Activated CD4-positive, alpha-beta memory T cell treated with anti-CD3 and anti-CD28 coated beads for 36 hours (primary cell): ENCODE measurements around the gene TCERG1L. TPM values are rescaled to one million over a fixed set of nuclear protein-coding genes. Genes with fewer than 3 reads are reported as not detected.

Source experiments
- CTCF ChIA-PET: fragments of 350-600 bp; sonication (Branson Sonifier 250); formaldehyde crosslinking; loops from one replicate; lab custom pipeline; 2021; ENCODE audit warnings: antibody characterized with exemption, inconsistent platforms; lab: Charles Lee
- POLR2A ChIA-PET: fragments of 350-600 bp; sonication (Branson Sonifier 250); formaldehyde crosslinking; loops from one replicate; lab custom pipeline; 2021; ENCODE audit warnings: antibody characterized with exemption; lab: Charles Lee
- DNase-seq: peaks from one replicate; pipeline ENCODE4 v3.0.0-alpha.2; 2020
- H3K27ac Mint-ChIP-seq: one replicate; pipeline ENCODE4 v1.8.0; 2021; ENCODE audit warnings: mixed read lengths
- H3K27me3 Mint-ChIP-seq: one replicate; pipeline ENCODE4 v1.8.0; 2021; ENCODE audit warnings: mixed read lengths
- H3K36me3 Mint-ChIP-seq: one replicate; pipeline ENCODE4 v1.8.0; 2021; ENCODE audit warnings: mixed read lengths
- H3K4me1 Mint-ChIP-seq: one replicate; pipeline ENCODE4 v1.8.0; 2021; ENCODE audit warnings: low read depth, mixed read lengths
- H3K4me3 Mint-ChIP-seq: one replicate; pipeline ENCODE4 v1.8.0; 2021; ENCODE audit warnings: mild to moderate bottlenecking, mixed read lengths
- H3K9me3 Mint-ChIP-seq: one replicate; pipeline ENCODE4 v1.8.0; 2021; ENCODE audit warnings: mixed read lengths
- intact Hi-C: fragments of 100-400 bp; cut with micrococcal nuclease; formaldehyde crosslinking; loops from one replicate; pipeline ENCODE4 v1.15.1; 2023
- total RNA-seq, 2 experiments: library from RNA; stranded (reverse); gene quantifications; one replicate each; pipeline ENCODE4 v1.2.3, GENCODE V29; 2021

Gene TCERG1L, protein sequence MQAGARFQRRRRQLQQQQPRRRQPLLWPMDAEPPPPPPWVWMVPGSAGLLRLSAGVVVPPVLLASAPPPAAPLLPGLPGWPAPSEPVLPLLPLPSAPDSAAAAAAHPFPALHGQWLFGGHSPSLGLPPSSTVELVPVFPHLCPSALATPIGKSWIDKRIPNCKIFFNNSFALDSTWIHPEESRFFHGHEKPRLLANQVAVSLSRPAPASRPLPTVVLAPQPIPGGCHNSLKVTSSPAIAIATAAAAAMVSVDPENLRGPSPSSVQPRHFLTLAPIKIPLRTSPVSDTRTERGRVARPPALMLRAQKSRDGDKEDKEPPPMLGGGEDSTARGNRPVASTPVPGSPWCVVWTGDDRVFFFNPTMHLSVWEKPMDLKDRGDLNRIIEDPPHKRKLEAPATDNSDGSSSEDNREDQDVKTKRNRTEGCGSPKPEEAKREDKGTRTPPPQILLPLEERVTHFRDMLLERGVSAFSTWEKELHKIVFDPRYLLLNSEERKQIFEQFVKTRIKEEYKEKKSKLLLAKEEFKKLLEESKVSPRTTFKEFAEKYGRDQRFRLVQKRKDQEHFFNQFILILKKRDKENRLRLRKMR
- total RNA-seq: not detected

DNA sequence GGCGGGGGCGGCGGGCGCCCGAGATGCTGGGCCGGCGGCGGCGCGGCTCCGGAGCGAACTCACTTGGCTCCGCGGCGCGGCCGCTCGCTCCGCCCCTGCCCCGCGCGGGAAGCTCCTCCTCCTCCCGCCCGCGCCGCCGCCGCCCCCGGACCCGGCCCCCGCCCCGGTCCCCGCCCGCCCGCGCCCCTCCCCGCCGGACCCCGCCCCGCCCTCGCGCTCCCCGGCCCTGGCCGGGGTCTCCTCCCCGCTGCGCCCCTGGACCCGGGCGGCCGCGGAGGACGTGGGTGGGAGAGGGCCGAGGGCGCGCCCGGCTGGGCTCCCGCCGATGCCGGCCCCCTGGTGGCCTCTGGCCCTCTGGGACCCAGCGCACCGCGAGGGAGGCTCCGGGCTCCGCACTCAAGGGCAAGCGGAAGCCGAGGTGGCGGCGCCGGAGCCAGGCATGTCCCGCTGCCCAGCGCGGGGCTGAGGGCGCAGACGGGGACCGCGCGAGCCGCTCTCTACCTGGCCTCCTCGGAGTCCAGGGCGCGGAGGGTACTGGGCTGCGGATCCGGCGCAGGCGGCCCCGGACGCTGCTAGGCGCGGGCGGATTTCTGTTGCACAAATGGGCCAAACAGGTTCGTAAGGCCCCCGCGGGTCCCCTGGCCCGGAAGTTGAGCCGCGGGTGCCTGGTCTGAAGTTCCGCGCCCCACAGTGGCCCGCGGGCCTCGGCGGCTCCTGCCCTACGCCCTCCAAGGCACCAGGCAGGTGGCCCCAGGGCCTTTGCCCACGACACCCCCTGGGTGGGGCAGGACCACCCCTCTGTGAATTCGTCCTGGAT lies at the start of gene TCERG1L:
TSS of gene TCERG1L (minus strand) at position 61 of the 817 bp plus-strand sequence. CDS start 86 bp downstream, outside the sequence.
- intact Hi-C loops: no loop called here
- no peak within 1 kb of the TSS for H3K4me3 Mint-ChIP-seq
- peaks cover 9% of the 10 kb centered on the region for H3K4me1 Mint-ChIP-seq
- H3K36me3 Mint-ChIP-seq: no peaks in the 10 kb centered on the region
- ChIA-PET POLR2A (no interaction called here), CTCF (no interaction called here)
- H3K27ac Mint-ChIP-seq: no peak within 1 kb of the TSS
- H3K27me3 Mint-ChIP-seq: peaks cover 44% of the 10 kb centered on the region
- no peaks in the 10 kb centered on the region for H3K9me3 Mint-ChIP-seq
- DNase-seq: no peak

DNA sequence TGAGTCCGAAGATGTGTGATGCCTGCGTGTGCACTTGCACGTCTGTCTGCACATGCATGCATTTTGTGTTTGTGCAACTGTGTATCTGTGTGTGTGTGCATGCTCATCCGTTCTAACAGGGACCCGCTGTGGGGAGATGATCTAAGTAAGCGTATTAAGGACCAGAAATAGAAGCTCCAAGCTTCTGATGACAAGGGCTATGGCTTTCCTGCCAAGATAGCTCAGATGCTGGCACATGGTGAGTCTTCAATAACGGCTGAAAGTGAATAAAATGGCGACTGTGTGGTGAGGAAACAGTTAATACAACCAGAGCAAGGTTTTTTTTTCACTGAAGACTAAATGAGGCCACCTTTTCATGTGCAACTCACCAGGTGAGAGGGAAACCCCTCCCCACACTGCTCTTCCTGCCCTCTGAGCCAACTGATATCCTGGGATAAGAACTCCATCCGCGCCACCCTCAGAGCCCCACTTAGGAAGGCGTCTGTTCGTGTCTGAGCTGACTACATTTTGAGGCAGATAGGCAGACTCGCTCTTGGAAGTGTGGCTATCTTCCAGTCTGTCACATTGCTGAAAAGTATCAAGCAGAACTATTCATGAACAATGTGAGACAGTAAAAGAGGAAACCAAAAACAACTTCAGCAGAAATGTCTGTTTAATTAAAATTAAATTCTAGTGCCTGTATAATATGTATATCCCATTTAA lies 47.4 kb upstream of the TCERG1L start:
- POLR2A ChIA-PET: no interaction called here
- peaks cover 12% of the 10 kb centered on the region for H3K9me3 Mint-ChIP-seq
- no peak for DNase-seq
- no peaks in the 10 kb centered on the region for H3K27me3 Mint-ChIP-seq
- no peaks in the 10 kb centered on the region for H3K4me1 Mint-ChIP-seq
- no peak overlapping the region for H3K4me3 Mint-ChIP-seq
- H3K27ac Mint-ChIP-seq: no peak overlapping the region
- H3K36me3 Mint-ChIP-seq: no peaks in the 10 kb centered on the region
- intact Hi-C loops: no loop called here
- CTCF ChIA-PET: no interaction called here

DNA sequence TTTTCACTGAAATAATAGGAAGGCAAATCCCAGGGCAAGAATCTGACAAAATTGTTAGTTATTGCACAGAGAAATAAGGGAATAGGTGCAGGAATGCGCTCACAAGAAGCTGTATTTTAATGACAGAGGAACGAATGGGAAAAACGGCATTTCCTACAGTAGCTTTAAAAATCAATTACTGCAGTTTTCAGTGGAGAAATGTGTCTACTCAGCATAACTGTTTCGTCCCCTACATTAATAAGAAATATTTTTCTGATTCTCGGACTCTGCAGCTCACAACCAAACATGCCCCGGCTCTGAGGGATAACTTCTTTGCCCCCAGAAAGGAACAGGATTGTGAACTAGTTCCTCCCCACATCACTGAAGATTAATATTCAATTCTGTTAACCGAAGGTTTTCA lies 44.9 kb upstream of the TCERG1L start:
- H3K36me3 Mint-ChIP-seq: no peaks in the 10 kb centered on the region
- intact Hi-C loops: no loop called here
- CTCF ChIA-PET: no interaction called here
- peaks cover 8% of the 10 kb centered on the region for H3K9me3 Mint-ChIP-seq
- DNase-seq: no peak
- no peaks in the 10 kb centered on the region for H3K4me1 Mint-ChIP-seq
- H3K27ac Mint-ChIP-seq: no peak overlapping the region
- no peak overlapping the region for H3K4me3 Mint-ChIP-seq
- POLR2A ChIA-PET: no interaction called here
- H3K27me3 Mint-ChIP-seq: no peaks in the 10 kb centered on the region

DNA sequence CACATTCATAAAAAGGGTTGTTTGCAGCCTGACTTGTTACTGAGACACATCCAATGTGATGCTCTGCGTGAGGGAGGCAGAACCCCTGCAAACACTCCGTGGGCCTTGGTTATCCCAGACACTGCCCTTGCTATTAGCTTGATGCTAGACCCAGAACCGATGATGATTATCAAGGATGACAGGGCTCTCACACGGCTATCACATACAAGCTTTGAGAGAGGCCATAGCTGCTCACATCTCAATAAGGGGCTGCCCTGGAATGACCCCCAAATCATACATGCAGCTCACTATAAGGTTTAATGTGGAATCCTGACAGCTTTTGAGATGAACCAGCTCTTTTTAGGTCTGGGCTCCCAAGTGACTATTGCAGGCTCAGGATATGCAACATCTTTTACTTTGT lies 44.4 kb upstream of the TCERG1L start:
- H3K4me1 Mint-ChIP-seq: no peaks in the 10 kb centered on the region
- no peaks in the 10 kb centered on the region for H3K27me3 Mint-ChIP-seq
- no peak overlapping the region for H3K27ac Mint-ChIP-seq
- H3K36me3 Mint-ChIP-seq: no peaks in the 10 kb centered on the region
- no peak overlapping the region for H3K4me3 Mint-ChIP-seq
- ChIA-PET CTCF (no interaction called here), POLR2A (no interaction called here)
- intact Hi-C loops: no loop called here
- no peak for DNase-seq
- H3K9me3 Mint-ChIP-seq: peaks cover 8% of the 10 kb centered on the region

DNA sequence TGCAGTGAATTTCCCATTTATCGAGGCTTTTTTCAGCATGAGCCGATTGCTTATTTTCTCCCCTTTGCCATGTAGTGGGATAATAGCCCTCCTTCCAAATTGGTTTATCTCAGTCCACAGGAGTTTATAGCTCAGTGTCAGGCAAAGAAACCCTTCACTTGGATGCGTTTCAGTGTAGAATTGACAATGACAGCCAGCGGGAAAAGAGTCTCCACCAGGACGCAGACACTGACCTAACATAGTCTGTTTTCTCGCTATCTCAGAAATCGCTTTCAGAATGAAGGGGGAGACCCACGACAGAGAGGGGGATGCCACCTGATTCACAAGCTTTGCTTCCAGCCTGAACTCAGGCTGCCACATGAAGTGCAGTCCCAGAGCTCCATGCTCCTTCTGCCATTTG lies 43.5 kb upstream of the TCERG1L start:
- ChIA-PET CTCF (no interaction called here), POLR2A (no interaction called here)
- DNase-seq: no peak
- no peaks in the 10 kb centered on the region for H3K36me3 Mint-ChIP-seq
- peaks cover 2% of the 10 kb centered on the region for H3K9me3 Mint-ChIP-seq
- no peak overlapping the region for H3K27ac Mint-ChIP-seq
- no peaks in the 10 kb centered on the region for H3K4me1 Mint-ChIP-seq
- no peaks in the 10 kb centered on the region for H3K27me3 Mint-ChIP-seq
- intact Hi-C loops: no loop called here
- no peak overlapping the region for H3K4me3 Mint-ChIP-seq

DNA sequence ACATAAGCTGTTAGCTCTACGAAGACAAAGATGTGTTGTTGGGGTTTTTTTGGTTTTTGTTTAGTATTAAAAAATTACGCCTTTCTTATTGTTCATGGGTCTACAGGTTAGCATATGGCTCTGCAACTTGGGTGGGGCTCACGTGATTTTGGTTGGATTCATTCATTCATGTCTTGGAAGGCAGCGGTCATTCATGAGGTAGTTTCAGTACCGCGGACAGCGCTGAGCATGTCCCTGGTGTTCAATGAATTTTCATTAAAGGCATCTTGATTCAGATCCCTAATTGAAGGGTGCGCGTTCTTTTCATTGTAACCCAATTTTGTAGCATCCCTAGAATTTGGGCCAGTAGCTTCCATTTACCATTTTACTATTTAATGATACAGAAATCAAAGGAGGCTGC lies 42.9 kb upstream of the TCERG1L start:
- CTCF ChIA-PET: no interaction called here
- intact Hi-C loops: no loop called here
- POLR2A ChIA-PET: no interaction called here
- Mint-ChIP-seq H3K9me3 (no peaks in the 10 kb centered on the region), H3K27me3 (no peaks in the 10 kb centered on the region), H3K4me3 (no peak overlapping the region), H3K36me3 (no peaks in the 10 kb centered on the region), H3K4me1 (no peaks in the 10 kb centered on the region), H3K27ac (no peak overlapping the region)
- no peak for DNase-seq

DNA sequence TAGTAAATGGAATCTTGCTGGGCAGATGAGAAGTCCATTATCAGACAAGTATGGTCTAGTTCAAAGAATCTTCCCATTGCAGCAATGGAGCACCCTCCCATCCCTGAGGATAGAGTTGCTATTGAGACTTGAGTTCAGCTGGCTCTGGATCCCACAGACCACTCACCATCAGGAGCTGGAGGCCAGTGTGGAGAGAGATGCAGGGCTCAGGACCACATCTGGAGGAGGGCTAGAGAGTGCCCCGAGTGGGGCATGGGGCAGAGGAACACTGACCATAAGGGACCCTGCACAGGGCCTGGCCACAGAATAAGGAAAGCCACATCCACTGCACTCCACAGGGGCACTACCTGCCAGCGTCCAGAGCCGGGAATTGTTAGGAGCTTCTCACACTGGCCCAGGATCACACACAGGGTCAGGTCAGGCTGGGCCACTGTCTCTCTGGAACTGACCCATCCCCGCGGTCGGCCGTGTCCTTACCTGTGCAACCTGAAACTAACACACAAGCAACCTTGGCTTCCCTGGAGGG lies 41.3 kb upstream of the TCERG1L start:
- Mint-ChIP-seq H3K9me3 (no peaks in the 10 kb centered on the region), H3K27ac (no peak overlapping the region), H3K4me3 (no peak overlapping the region), H3K36me3 (no peaks in the 10 kb centered on the region), H3K4me1 (no peaks in the 10 kb centered on the region), H3K27me3 (no peaks in the 10 kb centered on the region)
- ChIA-PET POLR2A (no interaction called here), CTCF (no interaction called here)
- intact Hi-C loops: no loop called here
- DNase-seq: no peak

DNA sequence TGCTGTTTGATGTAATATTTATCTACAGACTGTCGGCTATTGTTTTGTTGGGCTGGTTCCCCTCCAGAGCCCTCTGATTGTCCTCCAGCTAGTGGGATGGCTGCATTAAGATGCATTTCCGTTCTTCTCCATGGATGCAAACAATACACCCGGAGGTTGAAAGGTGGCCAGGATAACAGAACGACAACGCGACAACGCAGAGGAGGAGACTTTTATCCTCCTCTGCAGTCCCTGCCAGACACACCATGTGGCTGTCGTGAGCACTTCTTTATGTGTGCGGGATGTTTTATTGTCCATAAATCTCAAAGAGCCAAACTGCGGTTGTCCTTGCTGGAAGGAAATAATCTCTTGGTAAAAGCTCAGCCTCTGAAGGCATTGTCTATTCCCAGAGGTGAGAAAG lies 39.1 kb upstream of the TCERG1L start:
- no peak for DNase-seq
- H3K36me3 Mint-ChIP-seq: no peaks in the 10 kb centered on the region
- CTCF ChIA-PET: no interaction called here
- H3K4me1 Mint-ChIP-seq: no peaks in the 10 kb centered on the region
- POLR2A ChIA-PET: no interaction called here
- no peak overlapping the region for H3K27ac Mint-ChIP-seq
- H3K27me3 Mint-ChIP-seq: no peaks in the 10 kb centered on the region
- no peak overlapping the region for H3K4me3 Mint-ChIP-seq
- no peaks in the 10 kb centered on the region for H3K9me3 Mint-ChIP-seq
- intact Hi-C loops: no loop called here

DNA sequence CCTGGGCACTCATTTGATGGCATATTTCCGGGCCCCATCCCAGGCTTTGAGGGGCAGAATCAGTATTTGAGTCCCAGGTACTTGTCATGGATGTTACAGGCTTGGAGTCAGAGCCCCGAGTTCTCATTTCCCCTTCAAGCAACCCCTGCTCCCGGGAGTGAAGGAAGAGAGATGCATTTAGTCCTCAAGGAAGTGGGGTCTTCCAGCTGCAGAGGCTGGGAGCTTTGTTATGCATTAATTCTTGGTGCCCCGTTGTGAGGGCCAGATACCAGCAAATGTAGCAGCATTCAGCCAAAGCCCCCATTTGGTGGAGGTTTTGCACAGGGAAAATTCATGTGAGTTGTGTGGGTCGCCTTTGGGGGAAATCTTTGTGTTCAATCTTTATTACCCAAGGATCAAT lies 38.7 kb upstream of the TCERG1L start:
- ChIA-PET CTCF (no interaction called here), POLR2A (no interaction called here)
- Mint-ChIP-seq H3K27me3 (no peaks in the 10 kb centered on the region), H3K4me3 (no peak overlapping the region), H3K36me3 (no peaks in the 10 kb centered on the region), H3K9me3 (no peaks in the 10 kb centered on the region), H3K4me1 (no peaks in the 10 kb centered on the region), H3K27ac (no peak overlapping the region)
- intact Hi-C loops: no loop called here
- no peak for DNase-seq

DNA sequence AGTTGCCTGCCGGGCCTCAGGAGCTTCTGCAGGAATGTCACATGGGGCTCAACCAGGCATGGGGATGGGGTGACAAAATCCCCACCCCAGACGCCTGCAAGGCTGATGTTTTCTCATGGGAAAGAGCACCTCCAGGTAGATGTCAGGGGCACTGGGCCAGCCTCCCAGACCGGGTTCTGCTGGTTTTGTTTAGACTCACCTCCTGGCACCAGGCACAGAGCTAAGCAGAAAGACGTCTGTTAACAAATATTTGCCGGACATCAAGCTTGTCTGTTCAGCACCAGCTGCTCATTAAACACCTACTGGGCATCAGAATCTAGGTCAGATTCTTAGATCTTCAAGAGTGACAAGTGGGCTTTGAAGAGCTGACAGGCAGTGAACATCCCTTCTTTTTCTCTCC lies 34.9 kb upstream of the TCERG1L start:
- intact Hi-C loops: no loop called here
- no peaks in the 10 kb centered on the region for H3K9me3 Mint-ChIP-seq
- POLR2A ChIA-PET: no interaction called here
- no peaks in the 10 kb centered on the region for H3K4me1 Mint-ChIP-seq
- H3K27ac Mint-ChIP-seq: no peak overlapping the region
- CTCF ChIA-PET: no interaction called here
- H3K27me3 Mint-ChIP-seq: no peaks in the 10 kb centered on the region
- no peaks in the 10 kb centered on the region for H3K36me3 Mint-ChIP-seq
- no peak for DNase-seq
- no peak overlapping the region for H3K4me3 Mint-ChIP-seq

DNA sequence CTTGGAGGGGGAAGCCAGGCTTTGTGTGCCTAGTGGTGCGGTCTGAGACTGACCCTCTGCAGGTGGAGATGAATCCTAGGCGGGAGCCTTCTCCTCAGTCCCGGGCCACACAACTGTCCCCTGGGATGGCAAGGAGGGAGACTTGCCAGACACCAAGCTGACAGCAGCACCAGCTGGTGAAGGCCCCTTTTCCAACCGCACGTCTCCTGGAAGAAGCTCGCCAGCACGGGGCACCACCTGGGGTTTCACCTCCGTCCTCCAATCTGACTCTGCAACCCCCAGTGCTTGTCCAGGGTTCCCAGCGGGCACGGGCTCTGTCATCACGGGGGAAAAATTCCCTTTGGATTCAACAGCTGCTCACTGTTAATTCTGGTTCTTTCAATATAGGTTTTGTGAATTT lies 34.2 kb upstream of the TCERG1L start:
- CTCF ChIA-PET: no interaction called here
- Mint-ChIP-seq H3K4me3 (no peak overlapping the region), H3K36me3 (no peaks in the 10 kb centered on the region), H3K27me3 (no peaks in the 10 kb centered on the region), H3K4me1 (no peaks in the 10 kb centered on the region), H3K27ac (no peak overlapping the region), H3K9me3 (no peaks in the 10 kb centered on the region)
- no peak for DNase-seq
- intact Hi-C loops: no loop called here
- POLR2A ChIA-PET: no interaction called here

DNA sequence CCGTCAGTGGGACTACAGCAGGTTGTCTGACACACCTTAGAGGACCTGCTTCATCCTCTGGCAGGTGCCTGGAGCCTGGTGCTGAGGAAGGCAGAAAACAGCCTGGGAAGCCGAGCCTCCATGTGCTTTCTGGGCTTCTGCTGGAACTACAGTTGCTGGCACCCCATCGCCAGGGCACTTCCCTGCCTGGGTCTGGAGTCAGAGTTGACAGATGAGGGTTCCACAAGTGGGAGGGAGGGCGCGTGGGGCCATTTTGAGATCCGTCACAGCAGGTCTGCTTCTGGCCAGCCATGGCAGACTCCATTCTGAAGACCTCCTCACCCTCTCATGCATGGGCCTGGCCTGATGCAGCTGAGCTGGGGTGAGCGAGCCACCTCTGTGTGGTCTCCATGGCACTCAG lies 33.2 kb upstream of the TCERG1L start:
- H3K9me3 Mint-ChIP-seq: no peaks in the 10 kb centered on the region

More for the DNA sequence above, 33.2 kb upstream of the TCERG1L start:
- CTCF ChIA-PET: no interaction called here
- Mint-ChIP-seq H3K36me3 (no peaks in the 10 kb centered on the region), H3K27ac (no peak overlapping the region), H3K27me3 (no peaks in the 10 kb centered on the region), H3K4me1 (no peaks in the 10 kb centered on the region), H3K4me3 (no peak overlapping the region)
- no peak for DNase-seq
- intact Hi-C loops: no loop called here
- POLR2A ChIA-PET: no interaction called here
